SK-N-MC (cell line): ENCODE results near the gene CRKL.
"Not testable (repeated sequence)": the region's sequence is repeated elsewhere in the genome, so short reads cannot be mapped to it uniquely, and the experiment has no call there.

Experiments used
- EZH2 ChIP-seq: fragments of 200-600 bp; sonication (generic); IDR thresholded peaks from one replicate; pipeline ENCODE4 v1.6.1; 2017; ENCODE audit warnings: antibody characterized with exemption
- FOXP2 ChIP-seq: optimal IDR thresholded peaks from 2 replicates; pipeline ENCODE3; 2011; ENCODE audit warnings: mild to moderate bottlenecking, moderate library complexity; ENCODE audit not compliant: insufficient read depth; ENCODE audit errors: extremely low read length, control extremely low read depth
- POLR2AphosphoS5 ChIP-seq: IDR thresholded peaks from 2 replicates; pipeline ENCODE4 v1.6.1; 2012; ENCODE audit warnings: mild to moderate bottlenecking, low read depth, low read length, borderline replicate concordance

DNA sequence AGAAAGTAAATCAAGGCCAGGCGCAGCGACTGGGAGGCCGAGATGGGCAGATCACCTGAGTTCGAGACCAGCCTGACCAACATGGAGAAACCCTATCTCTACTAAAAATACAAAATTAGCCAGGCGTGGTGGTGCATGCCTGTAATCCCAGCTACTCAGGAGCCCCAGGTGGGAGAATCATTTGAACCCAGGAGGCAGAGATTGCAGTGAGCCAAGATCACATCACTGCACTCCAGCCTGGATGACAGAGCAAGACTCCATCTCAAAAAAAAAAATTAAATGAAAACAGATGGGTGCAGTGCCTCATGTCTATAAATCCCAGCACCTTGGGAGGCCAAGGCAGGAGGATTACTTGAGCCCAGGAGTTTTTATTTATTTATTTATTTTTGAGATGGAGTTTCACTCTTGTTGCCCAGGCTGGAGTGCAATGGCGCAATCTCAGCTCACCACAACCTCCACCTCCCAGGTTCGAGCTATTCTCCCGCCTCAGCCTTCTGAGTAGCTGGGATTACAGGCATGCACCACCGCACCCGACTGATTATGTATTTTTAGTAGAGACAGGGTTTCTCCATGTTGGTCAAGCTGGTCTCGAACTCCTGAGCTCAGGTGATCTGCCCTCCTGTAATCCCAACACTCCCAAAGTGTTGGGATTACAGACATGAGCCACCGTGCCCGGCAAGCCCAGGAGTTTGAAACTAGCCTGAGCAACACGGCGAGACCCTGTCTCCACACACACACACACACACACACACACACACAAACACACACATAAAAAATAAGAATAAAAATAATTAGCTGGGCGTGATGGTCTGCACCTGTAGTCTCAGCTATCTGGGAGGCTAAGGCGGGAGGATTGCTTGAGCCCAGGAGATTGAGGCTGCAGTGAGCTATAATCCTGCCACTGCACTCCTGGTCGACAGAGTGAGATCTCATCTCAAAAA lies 15.8 kb upstream of the CRKL start:
- not testable (repeated sequence) for TF ChIP-seq POLR2AphosphoS5, EZH2, FOXP2
